Neural progenitor cell (in vitro differentiated cells): ENCODE data around the gene NUP210.

Experiments
- CTCF ChIP-seq: fragments of 200-600 bp; sonication (generic); IDR thresholded peaks from 2 replicates; pipeline ENCODE4 v1.5.1; 2017; ENCODE audit warnings: antibody characterized with exemption, mild to moderate bottlenecking
- EZH2 ChIP-seq: fragments of 200-600 bp; sonication (generic); IDR thresholded peaks from 2 replicates; pipeline ENCODE4 v1.6.1; 2017; ENCODE audit warnings: antibody characterized with exemption, mild to moderate bottlenecking, moderate library complexity
- EZH2phosphoT487 ChIP-seq: fragments of 200-600 bp; sonication (generic); IDR thresholded peaks from 2 replicates; pipeline ENCODE4 v1.6.1; 2017; ENCODE audit warnings: antibody characterized with exemption

- TF ChIP-seq CTCF (no peak), EZH2phosphoT487 (no peak), EZH2 (no peak)
Measured at GRCh38 chr3:13285007-13285567, 135.0 kb downstream of the NUP210 start.
